BJ (cell line): Measurements from ENCODE around the gene PCDH19. TPM values are rescaled to one million over a fixed set of nuclear protein-coding genes. Genes with fewer than 3 reads are reported as not detected.

Experiments
- CTCF ChIA-PET: fragments of 350-600 bp; formaldehyde crosslinking; extraction: SDS; loops from one replicate; lab custom pipeline; 2021; ENCODE audit warnings: antibody characterized with exemption, inconsistent platforms; lab: Yijun Ruan, JAX
- POLR2A ChIA-PET: fragments of 300-600 bp; sonication (Branson Sonifier 250); formaldehyde crosslinking; extraction: SDS; loops from one replicate; lab custom pipeline; 2021; ENCODE audit warnings: antibody characterized with exemption; lab: Charles Lee
- DNase-seq: peaks from one replicate; pipeline ENCODE4 v3.0.0-alpha.2; 2011; ENCODE audit warnings: low read depth
- H3K27me3 ChIP-seq: 2 replicates; pipeline ENCODE4 v1.6.0; 2011; ENCODE audit warnings: low read length; ENCODE audit not compliant: control insufficient read depth, insufficient read depth
- H3K36me3 ChIP-seq: 2 replicates; pipeline ENCODE4 v1.5.1; 2011; ENCODE audit warnings: low read length; ENCODE audit not compliant: control insufficient read depth, insufficient read depth
- H3K4me3 ChIP-seq: 2 replicates; pipeline ENCODE4 v1.5.1; 2011; ENCODE audit warnings: low read depth, mild to moderate bottlenecking, control low read depth, low read length
- CTCF ChIP-seq: IDR thresholded peaks from 2 replicates; pipeline ENCODE4 v1.5.1; 2011; ENCODE audit warnings: low read depth, mild to moderate bottlenecking, control low read depth, inconsistent platforms, low read length, moderate library complexity; ENCODE audit not compliant: insufficient read depth
- polyA plus RNA-seq: library from polyadenylated mRNA; depleted of rRNA; stranded (reverse); fragments of >200 nt; gene quantifications from 2 replicates; pipeline ENCODE4 v1.2.3, GENCODE V29; 2011

PCDH19 gene
- polyA plus RNA-seq, 1 experiment, result 0.01 TPM

GRCh38 chrX:100274916-100275315, 135.2 kb downstream of the PCDH19 start:
- no peak overlapping the region for H3K4me3 ChIP-seq
- TF ChIP-seq CTCF, result no peak
- POLR2A ChIA-PET, result no interaction called here
- CTCF ChIA-PET, result interaction anchor here (0.9 kb wide), 1 partner anchor 148 kb away, joined by 3 read pairs; no protein-coding TSS in a partner anchor
- DNase-seq, result no peak
- H3K27me3 ChIP-seq, result no peaks in the 10 kb centered on the region
- H3K36me3 ChIP-seq, result no peaks in the 10 kb centered on the region

GRCh38 chrX:100265179-100265578, 144.9 kb downstream of the PCDH19 start:
- DNase-seq, result no peak
- no peak for TF ChIP-seq CTCF
- Histone ChIP-seq H3K36me3 (no peaks in the 10 kb centered on the region), H3K27me3 (no peaks in the 10 kb centered on the region), H3K4me3 (no peak overlapping the region)
- ChIA-PET POLR2A (no interaction called here), CTCF (no interaction called here)

- no peak for DNase-seq
- H3K4me3 ChIP-seq, result no peak overlapping the region
- no peaks in the 10 kb centered on the region for H3K36me3 ChIP-seq
- H3K27me3 ChIP-seq, result no peaks in the 10 kb centered on the region
- ChIA-PET CTCF (no interaction called here), POLR2A (no interaction called here)
- TF ChIP-seq CTCF, result no peak
These were observed 145.9 kb downstream of the PCDH19 start for GRCh38 chrX:100264200-100264599.

- no peak for TF ChIP-seq CTCF
- Histone ChIP-seq H3K27me3 (no peaks in the 10 kb centered on the region), H3K36me3 (no peaks in the 10 kb centered on the region), H3K4me3 (no peak overlapping the region)
- no peak for DNase-seq
- POLR2A ChIA-PET, result no interaction called here
- CTCF ChIA-PET, result no interaction called here
These were observed 146.4 kb downstream of the PCDH19 start for GRCh38 chrX:100263650-100264049.

GRCh38 chrX:100248885-100249493, 161.1 kb downstream of the PCDH19 start:
- CTCF ChIA-PET, result no interaction called here
- no peak for TF ChIP-seq CTCF
- no peak for DNase-seq
- H3K36me3 ChIP-seq, result no peaks in the 10 kb centered on the region
- H3K4me3 ChIP-seq, result no peak overlapping the region
- POLR2A ChIA-PET, result no interaction called here
- no peaks in the 10 kb centered on the region for H3K27me3 ChIP-seq
